ENCODE results near the gene AUTS2.

DNA sequence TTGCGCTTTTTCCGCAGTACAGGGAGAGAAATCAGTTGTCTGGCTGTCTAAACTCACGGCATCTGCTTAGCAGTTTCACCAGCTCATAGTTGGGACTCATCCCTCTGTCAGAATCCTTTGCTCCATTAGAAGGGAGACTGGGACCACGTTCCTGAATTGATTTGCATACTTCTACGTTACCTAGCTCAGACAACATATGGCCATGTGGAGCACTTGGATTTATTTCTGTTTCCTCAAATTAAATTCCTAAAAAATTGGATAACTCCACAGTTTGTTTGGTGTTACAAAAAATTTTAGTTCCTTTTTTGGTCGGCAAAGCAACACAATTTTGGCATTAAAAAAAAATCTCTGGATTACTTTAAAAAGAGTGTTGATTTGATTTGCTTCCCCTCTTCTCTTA lies 614.0 kb downstream of the AUTS2 start:
- TF ChIP-seq, protein P1, sequence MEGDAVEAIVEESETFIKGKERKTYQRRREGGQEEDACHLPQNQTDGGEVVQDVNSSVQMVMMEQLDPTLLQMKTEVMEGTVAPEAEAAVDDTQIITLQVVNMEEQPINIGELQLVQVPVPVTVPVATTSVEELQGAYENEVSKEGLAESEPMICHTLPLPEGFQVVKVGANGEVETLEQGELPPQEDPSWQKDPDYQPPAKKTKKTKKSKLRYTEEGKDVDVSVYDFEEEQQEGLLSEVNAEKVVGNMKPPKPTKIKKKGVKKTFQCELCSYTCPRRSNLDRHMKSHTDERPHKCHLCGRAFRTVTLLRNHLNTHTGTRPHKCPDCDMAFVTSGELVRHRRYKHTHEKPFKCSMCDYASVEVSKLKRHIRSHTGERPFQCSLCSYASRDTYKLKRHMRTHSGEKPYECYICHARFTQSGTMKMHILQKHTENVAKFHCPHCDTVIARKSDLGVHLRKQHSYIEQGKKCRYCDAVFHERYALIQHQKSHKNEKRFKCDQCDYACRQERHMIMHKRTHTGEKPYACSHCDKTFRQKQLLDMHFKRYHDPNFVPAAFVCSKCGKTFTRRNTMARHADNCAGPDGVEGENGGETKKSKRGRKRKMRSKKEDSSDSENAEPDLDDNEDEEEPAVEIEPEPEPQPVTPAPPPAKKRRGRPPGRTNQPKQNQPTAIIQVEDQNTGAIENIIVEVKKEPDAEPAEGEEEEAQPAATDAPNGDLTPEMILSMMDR (conservative IDR thresholded peaks at IDR 0.05; ENCODE audit: low read depth, low read length) = no peak
- TF ChIP-seq EZH2 (IDR thresholded peaks at IDR 0.05; ENCODE audit: borderline replicate concordance, low read depth, low read length, poor library complexity, severe bottlenecking) = no peak

Measured in A673 (cell line).